Fibroblast of pulmonary artery (primary cell): ENCODE measurements around the gene COX7B2.

Source experiments
- DNase-seq: peaks from one replicate; pipeline ENCODE4 v3.0.0-alpha.2; 2010; ENCODE audit warnings: low read depth
- H3K4me3 ChIP-seq: replicated peaks from 2 replicates; pipeline ENCODE4 v1.5.1; 2011; ENCODE audit warnings: low read depth, mild to moderate bottlenecking, control low read depth, low read length, moderate library complexity
- CTCF ChIP-seq: IDR thresholded peaks from 2 replicates; pipeline ENCODE4 v1.5.1; 2011; ENCODE audit warnings: mild to moderate bottlenecking, control low read depth, low read length, inconsistent platforms; ENCODE audit errors: missing control alignments

The COX7B2 gene

GRCh38 chr4:46949822-46950221 lies 40.8 kb upstream of the COX7B2 start:
- DNase-seq: no peak
- TF ChIP-seq CTCF: no peak
- no peak overlapping the region for H3K4me3 ChIP-seq

- no peak for DNase-seq
- no peak for TF ChIP-seq CTCF
- no peak overlapping the region for H3K4me3 ChIP-seq
These were observed 38.5 kb upstream of the COX7B2 start for GRCh38 chr4:46947541-46947940.

- DNase-seq: peak; percentile 66
- TF ChIP-seq CTCF: no peak
- H3K4me3 ChIP-seq: no peak overlapping the region
These were observed 38.0 kb upstream of the COX7B2 start for GRCh38 chr4:46946919-46947536.

DNA sequence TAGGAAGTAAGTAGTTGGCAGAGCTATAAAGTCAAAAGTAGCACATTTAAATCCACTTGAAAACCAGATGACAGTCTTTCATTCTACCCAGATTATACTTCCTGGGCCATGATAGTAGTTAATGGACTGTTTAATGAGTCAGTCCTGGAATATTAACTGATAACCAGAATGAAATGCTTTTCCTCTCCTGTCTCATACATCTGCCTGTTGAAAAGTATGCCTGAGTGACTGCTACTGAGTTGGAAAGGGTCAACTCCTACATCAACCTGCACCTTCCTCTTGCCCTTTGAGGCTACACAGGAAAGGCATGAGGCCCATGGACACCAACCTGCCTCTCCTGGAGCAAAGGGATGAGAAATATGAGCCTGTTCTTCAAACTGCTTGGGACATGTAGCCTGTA lies 36.0 kb upstream of the COX7B2 start:
- H3K4me3 ChIP-seq: no peak overlapping the region
- no peak for TF ChIP-seq CTCF
- no peak for DNase-seq

GRCh38 chr4:46944345-46944744 lies 35.3 kb upstream of the COX7B2 start:
- no peak overlapping the region for H3K4me3 ChIP-seq
- no peak for DNase-seq
- no peak for TF ChIP-seq CTCF

DNA sequence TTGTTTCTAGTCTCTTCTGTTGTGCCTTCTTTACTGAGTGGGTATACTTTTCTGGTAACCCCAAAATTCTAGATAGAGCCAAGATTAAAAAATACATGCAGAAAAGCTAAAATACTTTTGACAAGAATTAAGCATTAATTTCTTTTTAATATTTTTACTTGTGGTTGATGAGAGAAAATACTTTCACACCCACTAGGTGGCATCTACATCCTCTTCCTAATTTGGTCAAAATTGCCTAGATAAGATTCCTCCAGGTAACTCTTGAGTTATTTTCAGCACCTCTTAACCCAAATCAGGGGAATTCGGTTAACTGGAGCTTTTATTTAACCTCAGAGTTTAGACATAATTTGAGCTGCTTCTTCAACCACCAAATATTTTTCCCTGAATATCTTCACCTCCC lies 28.4 kb upstream of the COX7B2 start:
- TF ChIP-seq CTCF: peak; percentile 32
- no peak overlapping the region for H3K4me3 ChIP-seq
- peak; percentile 18 for DNase-seq

DNA sequence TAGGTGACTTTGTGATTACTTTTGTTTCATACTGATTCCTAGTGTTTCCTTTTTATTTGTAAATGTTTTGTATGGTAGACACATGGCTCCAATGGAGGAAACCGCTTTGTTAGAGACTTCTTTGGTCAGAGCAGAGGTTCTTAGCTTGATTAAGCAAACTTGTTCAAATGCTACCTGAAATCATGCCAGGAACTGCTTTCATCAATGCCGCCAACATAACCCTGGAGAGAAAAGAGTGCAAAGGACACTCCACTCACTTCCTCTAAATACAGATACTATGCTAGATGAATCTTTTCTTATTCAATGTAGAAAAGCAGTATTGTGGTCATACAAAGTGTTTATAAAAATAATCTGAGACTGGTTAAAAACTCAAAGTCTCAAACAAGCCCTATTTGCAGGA lies 25.7 kb upstream of the COX7B2 start:
- H3K4me3 ChIP-seq: no peak overlapping the region
- no peak for DNase-seq
- TF ChIP-seq CTCF: no peak
